Measurements from ENCODE around the gene DPYD.

Gene DPYD

GRCh38 chr1:97570691-97571090, 350.1 kb downstream of the DPYD start:
- Mint-ChIP-seq H3K27ac (no peak overlapping the region), H3K36me3 (ENCODE audit: low read depth) (no peaks in the 10 kb centered on the region), H3K4me1 (peaks cover 18% of the 10 kb centered on the region), H3K27me3 (ENCODE audit: low read depth, poor library complexity) (peaks cover 3% of the 10 kb centered on the region), H3K9me3 (no peaks in the 10 kb centered on the region), H3K4me3 (no peak overlapping the region)
- no peak for TF ChIP-seq CTCF (IDR thresholded peaks at IDR 0.05)
- no peak for DNase-seq

- Mint-ChIP-seq H3K27ac (peak overlapping the region; percentile 11), H3K27me3 (ENCODE audit: low read depth, poor library complexity) (peaks cover 3% of the 10 kb centered on the region), H3K4me3 (no peak overlapping the region), H3K9me3 (no peaks in the 10 kb centered on the region), H3K4me1 (peaks cover 18% of the 10 kb centered on the region), H3K36me3 (ENCODE audit: low read depth) (no peaks in the 10 kb centered on the region)
- peak; percentile 16 for DNase-seq
- no peak for TF ChIP-seq CTCF (IDR thresholded peaks at IDR 0.05)
Observed at GRCh38 chr1:97567000-97567749, 353.7 kb downstream of the DPYD start.

GRCh38 chr1:97565886-97566285, 354.9 kb downstream of the DPYD start:
- no peaks in the 10 kb centered on the region for H3K9me3 Mint-ChIP-seq
- no peak overlapping the region for H3K27ac Mint-ChIP-seq
- DNase-seq, result no peak

GRCh38 chr1:97563926-97564325, 356.9 kb downstream of the DPYD start:
- H3K9me3 Mint-ChIP-seq, result no peaks in the 10 kb centered on the region
- peaks cover 3% of the 10 kb centered on the region for H3K27me3 Mint-ChIP-seq (ENCODE audit: low read depth, poor library complexity)
- H3K27ac Mint-ChIP-seq, result no peak overlapping the region
- H3K4me1 Mint-ChIP-seq, result peaks cover 18% of the 10 kb centered on the region
- H3K4me3 Mint-ChIP-seq, result no peak overlapping the region
- no peaks in the 10 kb centered on the region for H3K36me3 Mint-ChIP-seq (ENCODE audit: low read depth)
- TF ChIP-seq CTCF (IDR thresholded peaks at IDR 0.05), result no peak
- DNase-seq, result no peak

More at GRCh38 chr1:97565886-97566285, 354.9 kb downstream of the DPYD start:
- Mint-ChIP-seq H3K36me3 (ENCODE audit: low read depth) (no peaks in the 10 kb centered on the region), H3K4me1 (peaks cover 18% of the 10 kb centered on the region), H3K27me3 (ENCODE audit: low read depth, poor library complexity) (peaks cover 3% of the 10 kb centered on the region), H3K4me3 (no peak overlapping the region)
- no peak for TF ChIP-seq CTCF (IDR thresholded peaks at IDR 0.05)

- Mint-ChIP-seq H3K36me3 (ENCODE audit: low read depth) (no peaks in the 10 kb centered on the region), H3K4me3 (no peak overlapping the region), H3K9me3 (no peaks in the 10 kb centered on the region), H3K27me3 (ENCODE audit: low read depth, poor library complexity) (peaks cover 3% of the 10 kb centered on the region), H3K4me1 (peaks cover 12% of the 10 kb centered on the region), H3K27ac (no peak overlapping the region)
- no peak for DNase-seq
- no peak for TF ChIP-seq CTCF (IDR thresholded peaks at IDR 0.05)
Observed at GRCh38 chr1:97562081-97562480, 358.8 kb downstream of the DPYD start.

GRCh38 chr1:97560714-97561113, 360.1 kb downstream of the DPYD start:
- no peak for DNase-seq
- TF ChIP-seq CTCF (IDR thresholded peaks at IDR 0.05), result no peak
- Mint-ChIP-seq H3K27me3 (ENCODE audit: low read depth, poor library complexity) (peaks cover 3% of the 10 kb centered on the region), H3K4me3 (no peak overlapping the region), H3K9me3 (no peaks in the 10 kb centered on the region), H3K36me3 (ENCODE audit: low read depth) (no peaks in the 10 kb centered on the region), H3K27ac (no peak overlapping the region), H3K4me1 (peaks cover under 1% of the 10 kb centered on the region)

Measured in nephron progenitor cell (in vitro differentiated cells).